Measurements from ENCODE around the gene C1orf174.

DNA sequence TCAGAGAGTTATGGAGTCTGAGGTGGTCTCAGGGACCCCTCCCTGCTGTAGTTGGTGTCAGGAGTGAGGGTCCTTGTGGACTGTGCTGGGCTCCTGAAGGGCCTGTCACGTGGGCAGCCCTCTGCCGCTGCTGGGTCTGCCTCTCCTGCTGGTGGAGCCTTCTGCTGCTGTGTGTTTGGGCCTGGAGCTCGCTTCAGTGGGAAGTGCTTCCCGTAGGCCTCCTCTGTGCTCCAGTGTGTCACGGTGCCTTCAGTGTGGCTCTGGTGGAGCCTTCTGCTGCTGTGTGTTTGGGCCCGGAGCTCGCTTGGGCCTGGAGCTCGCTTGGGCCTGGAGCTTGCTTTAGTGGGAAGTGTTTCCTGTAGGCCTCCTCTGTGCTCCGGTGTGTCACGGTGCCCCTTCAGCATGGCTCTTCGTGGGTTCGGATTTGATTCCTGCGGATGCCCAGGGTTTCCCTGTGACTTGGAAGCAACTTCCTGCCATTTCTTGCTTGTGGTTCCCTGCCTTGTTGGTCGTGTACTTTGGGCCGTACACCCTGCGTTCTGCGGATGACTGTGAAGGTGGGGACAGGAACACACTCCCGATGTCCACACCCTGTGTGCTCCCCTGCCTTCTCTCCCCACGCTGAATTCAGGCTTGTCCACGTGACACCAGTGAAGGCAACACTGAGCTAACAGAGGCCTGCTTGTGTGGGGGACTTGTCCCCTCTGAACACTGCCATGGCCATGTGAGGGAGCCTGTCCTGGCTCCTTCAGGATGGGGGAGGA, 19.5 kb downstream of the C1orf174 start:
- TF ChIP-seq CTCF (IDR thresholded peaks at IDR 0.05) (no peak), POLR2A (IDR thresholded peaks at IDR 0.05) (no peak)
